ENCODE measurements around the gene TRPM2. TPM values are rescaled to one million over a fixed set of nuclear protein-coding genes. Genes with fewer than 3 reads are reported as not detected.

The TRPM2 gene
- total and polyA plus RNA-seq, 2 donors (not counting 3 experiments of a cell fraction or from before 2014, with no cell fraction given) = not detected

- dilution Hi-C loops (cut with MboI; ENCODE audit: extremely low pct_ligation_motif_present, low sequenced_read_pairs) = no loop called here
- H3K4me1 ChIP-seq (ENCODE audit: control insufficient read depth, extremely low read depth, insufficient read depth, low read length) = no peaks in the 10 kb centered on the region
- no peaks in the 10 kb centered on the region for H3K27me3 ChIP-seq (ENCODE audit: control insufficient read depth in 2 of 2, insufficient read depth in 2 of 2, low read length in 2 of 2)
- H3K4me2 ChIP-seq (ENCODE audit: insufficient read depth, low read length) = no peak overlapping the region
- DNase-seq (ENCODE audit: low read depth, low spot score) (no peak), FAIRE-seq (no peak)
- intact Hi-C loops (cut with micrococcal nuclease) = no loop called here
- no peaks in the 10 kb centered on the region for H3K36me3 ChIP-seq (ENCODE audit: control insufficient read depth in 2 of 2, extremely low read depth in 1 of 2, insufficient read depth in 2 of 2, low read length in 2 of 2)
- POLR2A ChIA-PET = no interaction called here
- CTCF ChIA-PET = no interaction called here
- no peaks in the 10 kb centered on the region for H3K9me1 ChIP-seq (replicated peaks; ENCODE audit: control insufficient read depth, extremely low read depth, insufficient read depth, low read length)
- TF ChIP-seq POLR2AphosphoS5 (IDR thresholded peaks at IDR 0.05; ENCODE audit: insufficient read depth, low read depth, low read length) (no peak), MYC (IDR thresholded peaks at IDR 0.05; ENCODE audit: low read depth, low read length) (no peak), GATA2 (IDR thresholded peaks at IDR 0.05; ENCODE audit: insufficient read depth, insufficient read length, low read depth, low read length) (no peak), JUN (IDR thresholded peaks at IDR 0.05; ENCODE audit: borderline replicate concordance, insufficient read depth, insufficient read length, low read depth) (no peak), EZH2 (IDR thresholded peaks at IDR 0.05; ENCODE audit: borderline replicate concordance, low read depth, low read length, severe bottlenecking) (no peak), CTCF (IDR thresholded peaks at IDR 0.05; ENCODE audit: extremely low read depth in 1 of 2, insufficient read depth in 1 of 2, low read depth in 1 of 2, low read length in 2 of 2) (no peak), POLR2A (IDR thresholded peaks at IDR 0.05; ENCODE audit: low read depth, low read length) (no peak), MAX (IDR thresholded peaks at IDR 0.05; ENCODE audit: insufficient read depth, insufficient read length) (no peak), FOS (IDR thresholded peaks at IDR 0.05; ENCODE audit: borderline replicate concordance, insufficient read depth, low read length) (no peak)
- H3K79me2 ChIP-seq (ENCODE audit: control insufficient read depth, insufficient read depth, low read length) = no peaks in the 10 kb centered on the region
- BruUV-seq (replicated peaks) = no TSS peak
- no peak overlapping the region for H3K4me3 ChIP-seq (replicated peaks in 1 of 3; ENCODE audit: insufficient read depth in 1 of 3, low read depth in 1 of 3, low read length in 3 of 3)
- no peak overlapping the region for H2AFZ ChIP-seq (ENCODE audit: low read depth, low read length)
- no peak overlapping the region for H3K27ac ChIP-seq (ENCODE audit: insufficient read depth, low read depth, low read length)
- no peak overlapping the region for H3K9ac ChIP-seq (replicated peaks; ENCODE audit: extremely low read depth, insufficient read depth, low read length)
- H3K9me3 ChIP-seq (replicated peaks; ENCODE audit: control insufficient read depth, insufficient read depth, low read length) = no peaks in the 10 kb centered on the region
- H4K20me1 ChIP-seq (replicated peaks; ENCODE audit: control insufficient read depth, extremely low read depth, insufficient read depth, low read length) = no peaks in the 10 kb centered on the region
Measured at GRCh38 chr21:44379991-44380865, 26.8 kb downstream of the TRPM2 start.

Data from endothelial cell of umbilical vein (primary cell).